NCI-H2029 treated with DMSO at 0.1 percent for 48 hours (cell line): ENCODE measurements around the gene C1orf53.
A peak's percentile ranks its signal among the peaks of the same experiment; 100 is the strongest.
"Not testable (repeated sequence)": the region's sequence is repeated elsewhere in the genome, so short reads cannot be mapped to it uniquely, and the experiment has no call there.

Source experiments
- DNase-seq: peaks from one replicate; lab custom pipeline; 2025; lab: John Stamatoyannopoulos, UW

C1orf53 gene

DNA sequence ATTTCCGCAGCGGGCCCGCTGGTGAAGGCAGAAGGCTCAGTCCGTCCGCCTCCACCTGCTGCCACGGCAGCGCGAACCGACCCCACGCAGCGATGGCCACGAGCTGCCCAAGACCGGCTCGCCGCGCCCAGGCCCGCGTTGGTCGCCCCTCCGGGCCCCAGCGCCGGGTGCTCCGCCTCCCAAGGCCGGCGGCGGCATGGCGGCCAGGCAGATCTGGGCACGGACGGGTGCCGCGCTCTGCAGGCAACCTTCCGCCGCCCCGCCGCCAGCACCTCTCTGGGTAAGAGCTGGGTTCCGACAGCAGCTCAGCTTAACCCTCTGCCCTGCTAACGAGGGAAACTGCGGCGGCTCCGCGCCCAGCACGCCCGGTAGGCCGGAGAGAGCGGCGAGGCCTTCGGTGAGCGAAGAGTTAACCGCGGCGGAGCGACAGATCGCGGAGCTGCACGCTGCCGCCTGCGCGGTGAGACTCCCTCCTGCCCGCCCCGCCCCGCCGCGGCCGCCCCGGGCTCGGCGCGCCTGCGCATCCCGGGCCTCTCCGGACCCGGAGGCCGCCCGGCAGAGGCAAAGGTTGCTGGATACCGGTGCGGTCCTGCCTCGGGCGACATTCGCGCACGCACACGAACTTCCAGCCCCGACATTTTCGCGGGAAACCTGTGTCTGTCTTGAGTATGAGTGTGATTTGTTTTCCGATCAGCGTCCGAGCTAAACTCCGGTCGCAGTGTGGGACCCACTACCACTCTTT, at the start of gene C1orf53:
Gene C1orf53 (plus strand): TSS at position 177 of the 742 bp plus-strand sequence. CDS start 20 bp downstream, at position 197.
- peak; percentile 50 for DNase-seq

- DNase-seq: not testable (repeated sequence)
Observed at GRCh38 chr1:197855751-197856150, 46.7 kb upstream of the C1orf53 start.

DNA sequence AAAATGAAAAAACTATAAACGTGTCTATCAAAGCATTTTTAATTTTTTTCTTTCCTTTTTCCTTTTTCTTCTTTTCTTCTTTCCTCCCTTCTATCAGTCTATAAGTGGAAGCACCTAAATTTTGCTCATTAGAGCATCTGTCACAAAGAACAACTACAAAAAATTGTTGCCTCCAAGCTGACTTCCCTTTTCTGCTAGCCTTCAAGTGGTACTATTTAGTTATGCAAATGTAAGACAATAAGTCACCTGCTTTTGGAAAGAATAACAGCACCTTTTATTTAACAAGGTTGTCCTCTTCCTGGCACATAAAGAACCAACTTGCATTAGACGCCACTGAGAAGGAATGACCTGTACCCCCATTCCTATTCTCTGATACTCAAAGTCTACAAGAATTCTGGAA, 45.0 kb upstream of the C1orf53 start:
- DNase-seq: no peak

- DNase-seq: no peak
Observed at GRCh38 chr1:197859024-197859423, 43.4 kb upstream of the C1orf53 start.

DNA sequence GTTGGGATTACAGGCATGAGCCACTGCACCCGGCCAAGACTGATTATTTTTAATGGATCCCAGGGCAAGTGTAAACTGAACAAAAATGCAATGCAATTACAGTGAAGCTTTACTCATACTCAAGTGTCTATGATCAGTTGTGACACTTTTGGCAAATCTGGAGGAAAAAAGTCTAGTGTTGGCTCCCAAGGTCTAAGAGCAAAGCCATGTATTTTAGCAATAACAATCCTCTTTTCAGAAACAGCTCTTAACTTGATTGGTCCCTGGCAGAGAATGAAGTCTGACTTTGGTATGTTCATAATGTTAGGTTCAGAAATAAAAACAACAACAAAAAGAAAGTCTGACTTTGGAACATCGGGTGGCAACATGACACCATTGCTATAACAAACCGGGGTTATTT, 40.2 kb upstream of the C1orf53 start:
- DNase-seq: no peak

DNA sequence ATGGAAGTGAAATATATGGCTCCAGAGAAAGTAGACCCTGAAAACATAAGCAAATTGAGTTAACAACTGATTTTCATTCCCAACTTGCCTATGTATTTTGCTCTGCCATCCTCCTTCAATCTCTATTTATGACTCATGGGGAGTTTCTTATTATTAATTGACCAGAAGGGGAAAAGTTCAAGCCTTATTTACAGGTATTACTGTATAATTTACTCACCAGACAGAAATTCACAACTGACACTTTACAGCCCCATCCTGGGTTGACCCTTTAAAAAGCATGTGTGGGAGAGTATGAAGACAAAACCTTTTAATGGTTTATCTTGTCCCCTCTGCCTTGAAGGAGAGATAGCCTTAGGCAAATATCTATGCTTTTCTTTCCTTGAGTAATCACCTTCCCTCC, 39.8 kb upstream of the C1orf53 start:
- DNase-seq: no peak

- DNase-seq: no peak
Observed at GRCh38 chr1:197865809-197866208, 36.6 kb upstream of the C1orf53 start.

- no peak for DNase-seq
Observed at GRCh38 chr1:197868751-197869489, 33.5 kb upstream of the C1orf53 start.

GRCh38 chr1:197869490-197870077, 32.8 kb upstream of the C1orf53 start:
- no peak for DNase-seq

DNA sequence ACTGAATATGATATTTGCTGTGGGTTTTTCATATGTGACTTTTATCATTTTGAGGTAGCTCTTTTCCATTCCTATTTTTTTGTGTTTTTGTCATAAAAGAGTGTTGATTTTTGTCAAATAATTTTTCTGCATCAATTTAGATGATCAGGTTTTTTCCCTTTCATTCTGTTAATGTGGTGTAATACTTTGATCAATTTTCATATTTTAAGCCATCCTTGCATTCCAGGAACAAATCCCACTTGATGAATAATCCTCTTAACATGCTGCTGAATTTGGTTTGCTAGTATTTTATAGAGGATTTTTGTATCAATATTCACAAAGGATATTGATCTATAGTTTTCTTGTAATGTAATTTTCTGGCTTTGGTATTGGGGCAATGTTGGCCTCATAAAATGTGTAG, 25.5 kb upstream of the C1orf53 start:
- no peak for DNase-seq

DNA sequence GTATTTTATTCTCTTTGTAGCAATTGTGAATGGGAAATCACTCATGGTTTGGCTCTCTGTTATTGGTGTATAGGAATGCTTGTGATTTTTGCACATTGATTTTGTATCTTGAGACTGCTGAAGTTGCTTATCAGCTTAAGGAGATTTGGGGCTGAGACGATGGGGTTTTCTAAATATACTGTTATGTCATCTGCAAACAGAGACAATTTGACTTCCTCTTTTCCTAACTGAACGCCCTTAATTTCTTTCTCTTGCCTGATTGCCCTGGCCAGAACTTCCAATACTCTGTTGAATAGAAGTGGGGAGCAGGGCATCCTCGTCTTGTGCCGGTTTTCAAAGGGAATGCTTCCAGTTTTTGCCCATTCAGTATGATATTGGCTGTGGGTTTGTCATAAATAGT, 22.0 kb upstream of the C1orf53 start:
- DNase-seq: not testable (repeated sequence)

DNA sequence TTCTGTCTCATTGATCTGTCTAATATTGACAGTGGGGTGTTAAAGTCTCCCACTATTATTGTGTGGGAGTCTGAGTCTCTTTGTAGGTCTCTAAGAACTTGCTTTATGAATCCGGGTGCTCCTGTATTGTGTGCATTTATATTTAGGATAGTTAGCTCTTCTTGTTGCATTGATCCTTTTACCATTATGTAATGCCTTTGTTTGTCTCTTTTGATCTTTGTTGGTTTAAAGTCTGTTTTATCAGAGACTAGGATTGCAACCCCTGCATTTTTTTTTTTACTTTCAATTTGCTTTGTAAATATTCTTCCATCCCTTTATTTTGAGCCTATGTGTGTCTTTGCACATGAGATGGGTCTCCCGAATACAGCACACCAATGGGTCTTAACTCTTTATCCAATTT, 20.2 kb upstream of the C1orf53 start:
- DNase-seq: not testable (repeated sequence)

- no peak for DNase-seq
Observed at GRCh38 chr1:197884173-197884572, 18.3 kb upstream of the C1orf53 start.

GRCh38 chr1:197890936-197891335, 11.5 kb upstream of the C1orf53 start:
- no peak for DNase-seq

DNA sequence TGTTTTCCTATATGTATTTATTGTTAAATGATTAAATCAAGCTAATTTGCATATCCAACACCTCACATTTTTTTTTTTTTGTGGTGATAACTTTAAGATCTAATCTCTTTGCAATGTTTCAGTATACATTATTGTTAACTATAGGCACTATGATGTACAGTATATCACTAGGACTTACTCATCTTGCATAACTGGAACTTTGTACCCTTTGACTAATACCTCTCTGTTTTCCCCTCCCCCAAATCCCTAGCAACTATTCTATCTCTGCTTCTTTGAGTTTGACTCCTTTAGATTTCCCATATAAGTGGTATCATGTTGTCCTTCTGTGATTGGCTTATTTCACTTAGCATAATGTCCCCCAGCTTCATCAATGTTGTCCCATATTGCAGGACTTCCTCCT, 9.7 kb upstream of the C1orf53 start:
- no peak for DNase-seq

DNA sequence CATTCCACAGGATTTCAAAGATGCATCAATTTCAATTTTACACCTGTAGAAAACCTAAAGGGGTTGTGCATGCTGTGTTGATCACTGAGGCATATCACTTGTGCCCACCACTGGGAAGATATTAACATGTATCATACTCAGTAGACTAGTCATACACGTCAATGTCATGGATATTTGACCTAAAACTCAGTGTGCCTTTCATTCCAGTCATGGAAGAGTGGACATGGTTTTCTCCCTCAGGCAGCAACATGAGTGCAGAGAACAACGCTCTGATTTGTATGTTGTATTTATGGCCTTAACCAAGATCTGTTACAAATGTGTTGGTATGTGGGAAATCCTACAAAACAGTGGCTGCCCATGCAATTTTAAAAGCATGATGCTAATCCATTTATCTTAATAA, 6.1 kb upstream of the C1orf53 start:
- no peak for DNase-seq

DNA sequence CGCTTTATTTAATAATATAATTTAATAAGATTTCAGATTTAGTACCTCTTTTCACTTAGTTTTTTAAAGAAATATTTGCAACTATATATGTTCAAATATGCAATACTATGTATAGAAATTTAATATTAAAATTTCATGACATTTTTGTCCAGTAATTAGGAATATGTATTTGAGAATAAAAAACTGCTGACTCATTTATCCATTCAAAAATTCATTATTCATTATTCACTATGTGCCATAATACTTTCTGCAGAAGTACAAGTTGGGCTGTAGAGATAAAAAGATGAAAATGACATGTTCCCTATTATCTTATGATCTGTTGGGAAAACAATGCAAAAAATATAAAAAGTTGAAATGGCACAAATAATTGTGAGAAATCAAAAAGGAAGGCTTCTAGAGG, 3.4 kb upstream of the C1orf53 start:
- no peak for DNase-seq

DNA sequence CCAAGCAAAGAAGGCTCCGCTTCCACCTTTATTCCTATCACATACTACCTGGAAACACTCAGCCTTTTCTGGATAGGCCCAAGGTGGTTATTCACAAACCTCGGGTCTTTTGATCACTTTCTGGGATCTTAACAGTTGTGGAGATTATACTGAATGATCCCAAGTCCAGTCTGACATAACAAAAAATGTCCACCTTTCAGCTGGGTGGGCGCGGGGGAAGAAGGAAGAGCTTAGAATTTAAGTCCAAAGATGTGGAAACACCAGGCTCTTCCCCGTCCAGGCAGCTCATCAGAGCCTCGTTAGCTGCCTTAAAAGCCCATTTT, 338 bp upstream of the C1orf53 start:
- no peak for DNase-seq

GRCh38 chr1:197903196-197903514, 725 bp downstream of the C1orf53 start:
- no peak for DNase-seq

GRCh38 chr1:197904126-197904787, 1.8 kb downstream of the C1orf53 start:
- DNase-seq: no peak

- no peak for DNase-seq
Observed at GRCh38 chr1:197905699-197906351, 3.4 kb downstream of the C1orf53 start.

DNA sequence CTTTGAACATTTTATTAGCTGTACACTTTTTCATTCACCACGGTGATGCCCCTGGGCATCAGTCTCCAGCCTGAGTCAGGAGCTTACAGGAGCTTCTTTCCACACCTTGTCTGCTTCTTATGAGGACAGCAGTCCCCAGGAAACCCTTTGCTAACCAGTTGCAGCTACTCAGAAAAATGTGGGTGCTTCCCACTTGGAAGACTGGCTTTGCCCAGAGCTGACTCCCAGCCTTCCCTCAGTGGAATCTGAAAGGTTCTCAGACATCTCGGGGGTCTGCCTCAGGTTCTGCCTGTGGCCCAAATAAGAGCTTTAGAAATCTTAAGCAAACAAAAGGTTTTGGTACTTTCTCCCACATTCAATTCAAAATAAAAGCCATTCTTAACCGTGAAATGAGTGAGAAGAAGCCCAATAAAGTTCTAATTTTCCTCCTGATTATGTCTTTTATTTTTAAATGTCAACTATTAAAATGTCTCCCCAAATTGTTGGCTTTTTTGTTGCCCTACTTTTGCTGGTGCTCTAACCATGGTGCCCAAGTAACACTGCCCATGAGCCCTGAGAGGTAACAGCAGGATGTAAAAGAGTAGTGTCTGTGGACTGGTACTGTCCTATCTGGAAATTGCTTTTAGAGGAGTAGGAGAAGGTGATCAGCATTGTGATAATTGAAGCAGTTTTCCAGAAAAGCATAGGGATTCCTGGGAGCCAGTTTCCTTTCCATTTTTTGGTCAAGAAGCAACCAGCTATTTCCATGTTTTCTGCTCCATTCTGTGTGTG, 5.6 kb downstream of the C1orf53 start:
- no peak for DNase-seq
